HG03354 (cell line): ENCODE measurements around the gene PANK4.

ENCODE experiments used
- ATAC-seq: cut with Tn5 transposase; IDR thresholded peaks from one replicate; pipeline ENCODE4 v1.9.1; 2021; ENCODE audit warnings: mild to moderate bottlenecking; ENCODE audit not compliant: unreplicated experiment, poor library complexity, severe bottlenecking

Gene PANK4

DNA sequence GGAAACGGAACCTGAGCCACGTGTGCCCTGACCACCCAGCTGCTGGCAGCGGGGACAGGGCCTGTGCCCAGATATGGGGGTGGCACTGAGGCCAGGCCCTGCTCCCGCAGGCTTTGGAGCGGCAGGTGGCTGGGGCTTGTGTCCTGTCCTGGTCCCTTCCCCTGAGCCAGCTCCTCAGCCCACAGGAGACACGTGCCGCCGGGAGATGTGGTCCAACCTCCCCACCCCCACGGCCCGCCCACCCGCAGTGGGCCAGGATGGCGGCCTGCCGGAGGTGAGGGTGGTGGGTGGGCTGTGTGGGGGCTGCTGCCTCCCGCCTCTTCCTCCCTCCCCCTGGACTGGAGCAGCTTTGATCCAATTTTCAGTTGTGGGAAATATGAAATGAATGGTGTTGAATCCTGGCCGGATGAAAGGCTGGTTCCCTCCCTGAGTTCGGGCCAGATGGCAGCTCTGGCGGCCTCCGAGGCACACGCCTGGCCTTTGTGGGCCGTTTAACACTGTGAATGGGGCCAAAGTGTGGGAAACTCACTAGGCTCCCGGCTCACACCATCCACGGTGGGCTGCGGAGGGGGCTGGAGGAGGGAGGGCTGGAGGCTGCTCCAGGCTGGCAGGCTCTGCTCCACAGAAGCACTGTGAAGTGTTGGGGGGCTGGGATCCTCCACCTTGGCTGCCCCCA is 6.2 kb upstream of the PANK4 start:
- ATAC-seq: no peak

GRCh38 chr1:2530513-2531361 is 4.3 kb upstream of the PANK4 start:
- no peak for ATAC-seq

DNA sequence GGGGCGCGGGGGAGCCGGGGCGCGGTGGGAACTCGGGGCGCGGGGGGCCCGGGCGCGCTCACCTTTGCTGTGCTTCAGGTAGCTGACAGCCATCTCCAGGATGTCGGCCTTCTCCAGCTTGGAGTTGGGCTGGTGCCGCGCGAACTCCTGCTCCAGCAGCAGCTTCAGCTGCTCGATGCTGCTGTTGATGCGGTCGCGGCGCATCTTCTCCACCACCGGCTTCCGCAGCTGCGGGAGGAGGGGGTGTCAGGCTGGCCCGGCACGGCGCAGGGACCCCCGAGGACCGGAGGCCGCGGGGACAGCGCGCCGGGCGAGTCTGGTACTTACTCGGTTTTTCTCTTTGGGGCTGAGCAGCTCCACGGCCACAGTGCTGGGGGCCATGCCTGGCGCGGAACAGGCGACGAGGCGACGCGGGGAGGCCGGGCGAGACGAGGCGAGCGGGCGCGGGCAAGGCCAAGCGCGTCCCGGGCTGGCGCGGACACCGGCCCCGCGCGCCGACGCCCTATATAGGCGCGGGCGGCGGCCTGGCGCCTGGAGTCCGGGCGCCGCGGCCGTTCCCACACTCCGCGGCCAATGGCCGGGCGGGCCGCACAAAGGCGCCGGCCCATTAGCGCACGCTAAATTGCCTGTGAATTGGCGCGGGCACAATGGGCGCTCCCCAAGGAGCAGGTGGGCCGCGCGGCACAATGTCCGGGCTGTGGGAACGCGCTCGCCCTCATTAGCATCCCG is 3.6 kb upstream of the PANK4 start, which contains the start of gene HES5:
Gene HES5 (minus strand): TSS at position 480 of the 729 bp plus-strand sequence. CDS start 99 bp downstream, at position 381.
- no peak for ATAC-seq

DNA sequence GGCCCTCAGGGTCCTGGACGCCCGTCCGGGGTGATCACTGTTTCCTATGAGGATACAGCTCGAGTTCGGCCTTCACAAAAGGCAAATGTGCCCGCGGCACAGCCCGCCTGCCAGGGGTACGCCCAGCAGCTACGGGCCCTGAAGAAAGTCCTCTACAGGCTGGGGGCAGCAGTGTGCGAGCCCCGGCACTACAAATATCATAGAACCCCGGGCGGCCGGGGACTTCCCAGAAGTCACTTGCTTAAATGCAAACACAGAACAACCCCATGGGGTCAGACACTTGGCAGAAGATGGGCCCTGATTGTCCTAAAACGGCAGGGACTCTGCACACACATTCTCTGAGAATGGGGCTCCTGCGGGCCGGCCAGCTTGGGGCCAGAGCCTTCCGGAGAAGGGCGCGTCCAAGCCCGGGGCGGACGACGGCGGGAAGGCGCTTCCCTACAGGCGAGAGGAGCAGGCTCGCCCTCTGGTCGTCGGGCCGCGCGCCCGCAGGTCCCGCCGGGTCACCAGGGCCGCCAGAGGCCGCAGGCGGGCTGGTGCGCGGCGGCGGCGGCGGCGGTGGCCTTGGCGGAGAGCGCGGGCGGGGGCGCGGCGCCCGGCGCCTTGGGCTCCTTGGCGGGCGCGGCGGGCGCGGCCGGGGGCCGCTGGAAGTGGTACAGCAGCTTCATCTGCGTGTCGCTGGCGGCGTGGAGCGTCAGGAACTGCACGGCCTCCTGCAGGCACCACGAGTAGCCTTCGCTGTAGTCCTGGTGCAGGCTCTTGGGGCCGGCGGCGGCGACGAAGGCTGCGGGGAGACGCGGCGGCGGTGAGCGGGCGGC is 2.8 kb upstream of the PANK4 start:
- ATAC-seq: no peak

GRCh38 chr1:2528611-2528965 is 2.2 kb upstream of the PANK4 start:
- ATAC-seq: no peak

- ATAC-seq: no peak
Measured at GRCh38 chr1:2528016-2528415, 1.6 kb upstream of the PANK4 start.

DNA sequence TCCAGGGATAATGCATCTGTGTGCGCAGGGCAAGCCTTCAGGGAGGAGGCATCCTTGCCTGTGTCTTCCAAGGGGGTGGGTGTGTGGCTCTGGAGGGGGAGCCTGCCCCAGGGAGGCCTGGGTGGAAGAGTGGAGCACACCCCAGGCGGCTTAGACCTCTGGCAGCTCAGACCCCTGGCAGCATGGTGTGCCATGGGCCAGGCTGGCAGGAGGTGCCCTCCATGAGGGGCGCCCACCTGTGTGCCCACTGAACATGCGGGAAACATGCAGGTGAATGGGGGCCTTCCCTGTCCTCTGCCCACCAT is 1.1 kb upstream of the PANK4 start:
- ATAC-seq: no peak

DNA sequence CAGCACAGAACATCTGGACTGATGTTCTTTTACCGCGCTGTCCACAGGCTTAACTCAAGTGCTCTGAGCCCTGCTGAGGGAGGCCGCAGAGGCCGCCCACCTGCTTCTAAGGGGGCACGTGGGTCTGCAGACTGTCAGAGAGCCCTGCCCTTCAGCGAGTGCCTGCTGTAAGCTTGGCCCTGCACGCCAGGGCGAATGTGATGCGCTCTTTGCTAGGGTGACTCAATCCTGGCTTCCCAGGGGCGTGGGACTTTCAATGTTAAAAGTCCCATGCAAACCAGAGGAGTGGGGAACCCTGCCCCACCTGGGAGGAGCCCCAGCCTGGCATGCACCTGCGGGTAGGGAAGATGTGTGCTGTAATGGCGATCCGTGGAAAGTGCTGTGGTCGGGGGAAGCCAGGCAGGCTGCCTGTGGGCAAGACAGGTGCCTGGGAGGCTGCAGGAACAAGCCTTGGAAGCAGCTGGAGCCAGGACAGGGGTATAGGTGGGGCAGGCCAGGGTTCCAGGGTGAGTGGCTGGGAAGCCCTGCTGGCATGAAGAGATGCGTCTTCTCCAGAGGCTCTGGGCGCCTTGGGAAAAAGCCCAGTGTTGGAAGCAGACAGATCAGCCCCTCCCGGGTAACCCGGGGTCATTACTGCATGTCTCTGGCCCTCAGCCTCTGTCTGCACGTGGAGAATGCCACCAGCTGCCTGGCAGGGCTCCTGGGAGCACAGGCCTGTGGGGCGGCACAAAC is 594 bp upstream of the PANK4 start:
- peak; percentile 33 for ATAC-seq

- ATAC-seq: no peak
Measured at GRCh38 chr1:2525572-2525919, 850 bp downstream of the PANK4 start.

DNA sequence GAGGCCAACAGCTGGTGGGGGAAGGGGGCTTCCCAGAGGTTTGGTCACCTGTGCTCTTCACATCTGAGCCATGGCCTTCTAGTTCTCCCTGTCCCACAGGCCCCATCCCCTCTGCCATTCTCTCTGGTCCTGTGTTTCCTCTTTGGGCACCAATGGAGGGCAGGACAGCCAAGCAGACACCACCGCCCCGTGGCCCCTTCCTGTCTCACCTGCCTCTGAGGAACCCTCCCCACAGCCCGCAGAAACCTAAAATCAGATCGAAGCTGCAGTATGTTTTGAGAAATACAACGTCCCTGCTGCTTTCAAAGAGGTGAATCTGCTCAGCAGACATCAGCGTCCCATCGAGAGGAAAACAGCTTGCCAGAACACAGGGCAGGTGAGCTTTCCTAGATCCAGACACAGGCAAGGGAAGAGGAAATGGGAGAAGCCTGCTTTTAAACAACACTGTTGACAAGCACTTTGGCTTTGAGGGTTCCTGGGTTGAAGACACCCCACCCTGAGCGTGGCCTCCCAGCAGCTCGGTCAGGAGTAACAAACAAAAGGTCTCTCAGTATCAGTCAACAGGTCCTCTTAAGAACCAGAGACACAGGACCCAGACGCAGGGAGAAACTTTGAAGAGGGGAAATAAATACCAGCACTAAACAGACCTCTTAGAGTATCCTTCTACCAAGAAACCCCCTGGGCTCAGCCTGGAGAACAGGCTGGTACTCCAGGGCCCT is 2.3 kb downstream of the PANK4 start:
- ATAC-seq: no peak

- no peak for ATAC-seq
Measured at GRCh38 chr1:2523191-2523890, 3.1 kb downstream of the PANK4 start.

GRCh38 chr1:2522230-2522629 is 4.2 kb downstream of the PANK4 start:
- no peak for ATAC-seq

- ATAC-seq: no peak
Measured at GRCh38 chr1:2520806-2521205, 5.6 kb downstream of the PANK4 start.

DNA sequence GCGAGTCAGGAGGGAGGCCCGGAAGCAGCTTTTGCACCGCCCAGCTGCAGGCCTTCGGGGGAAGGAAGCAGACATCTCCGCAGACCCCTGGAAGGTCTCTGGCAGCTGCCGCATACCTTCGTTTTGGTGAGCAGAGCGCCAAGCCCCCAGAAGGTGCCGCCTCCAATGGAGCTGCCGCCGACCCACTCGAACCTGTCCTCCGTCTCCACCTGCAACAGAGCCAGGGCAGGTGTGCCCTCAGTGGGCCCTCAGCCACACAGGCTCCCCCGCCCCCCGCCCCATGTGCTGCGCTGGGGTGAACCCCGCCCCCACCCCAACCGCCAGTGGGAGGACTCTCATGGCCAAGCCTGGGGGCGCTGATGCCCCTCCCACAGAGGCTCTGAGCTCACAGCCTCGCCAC is 6.2 kb downstream of the PANK4 start:
- ATAC-seq: no peak

GRCh38 chr1:2519729-2520128 is 6.7 kb downstream of the PANK4 start:
- ATAC-seq: no peak

DNA sequence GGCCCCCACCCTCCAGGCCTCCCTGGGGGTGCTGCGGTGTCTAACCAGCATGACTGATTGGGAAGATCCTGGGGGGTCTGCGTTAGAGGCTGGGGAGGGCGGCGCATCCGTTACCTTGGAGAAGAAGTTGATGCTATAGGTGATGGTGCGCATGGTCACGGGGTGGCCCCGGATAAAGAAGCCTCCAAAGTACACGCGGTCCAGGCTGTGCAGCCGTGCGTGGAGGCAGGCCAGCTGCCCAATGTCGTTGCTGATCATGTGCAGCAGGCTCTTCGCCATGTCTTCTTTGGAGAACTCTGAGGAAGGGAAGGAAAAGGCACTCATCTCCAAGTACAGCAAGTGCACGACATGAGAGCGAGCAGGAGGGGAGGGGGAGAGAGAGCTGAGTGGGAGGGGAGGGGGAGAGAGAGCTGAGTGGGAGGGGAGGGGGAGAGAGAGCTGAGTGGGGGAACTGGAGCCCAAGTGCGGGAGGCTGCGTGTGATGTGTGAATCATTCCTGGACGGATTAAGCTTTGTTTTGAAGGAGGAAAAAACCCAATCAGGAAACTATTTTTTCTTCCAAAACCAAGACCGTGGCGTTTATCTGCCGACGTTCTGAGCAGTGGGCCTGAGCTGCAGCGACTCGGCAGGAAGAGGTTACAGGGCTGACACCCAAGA is 7.2 kb downstream of the PANK4 start:
- ATAC-seq: no peak

- ATAC-seq: no peak
Measured at GRCh38 chr1:2518528-2518927, 7.9 kb downstream of the PANK4 start.

DNA sequence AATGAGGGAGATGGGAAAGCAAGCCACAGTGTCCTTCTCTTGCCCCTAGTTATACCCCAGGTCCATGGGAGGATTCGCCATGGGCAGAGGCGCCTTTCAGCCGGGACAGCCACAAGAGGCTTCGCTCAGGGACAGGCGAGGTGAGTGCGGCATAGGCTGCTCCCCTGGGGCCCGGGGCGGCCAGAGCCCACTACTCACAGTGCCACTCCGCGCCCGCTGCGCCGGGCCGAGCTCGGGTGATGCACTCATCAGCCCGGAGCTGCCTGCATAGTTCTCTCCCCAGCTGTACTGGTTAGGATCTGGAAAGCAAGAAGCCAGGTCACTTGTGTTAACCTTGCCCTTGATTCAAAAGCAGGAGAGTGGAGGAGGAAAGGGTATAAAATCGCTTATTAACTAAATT is 8.4 kb downstream of the PANK4 start:
- no peak for ATAC-seq
